ENCODE results near the gene LUZP2.

Gene LUZP2

DNA sequence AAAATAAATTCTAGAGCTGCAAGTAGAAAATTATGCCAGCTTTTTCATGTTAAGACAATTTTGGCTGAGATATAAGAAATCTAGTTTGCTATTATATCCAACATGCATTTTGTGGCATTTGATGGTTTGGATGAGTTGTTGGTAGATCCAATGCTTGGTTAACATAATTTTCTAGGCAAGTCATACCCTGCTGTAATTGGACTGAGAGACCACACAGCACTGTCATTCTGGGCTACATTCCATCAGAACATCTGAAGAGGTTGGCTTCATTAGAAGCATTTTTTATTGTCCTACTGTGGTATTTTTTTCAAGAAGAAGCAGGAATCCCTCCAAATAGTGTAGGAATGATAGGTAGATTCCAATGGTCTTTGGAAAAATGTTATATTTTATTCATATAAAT is 561.0 kb downstream of the LUZP2 start:
- no peak for DNase-seq (ENCODE audit: low read depth, low spot score)
- TF ChIP-seq, protein P1, sequence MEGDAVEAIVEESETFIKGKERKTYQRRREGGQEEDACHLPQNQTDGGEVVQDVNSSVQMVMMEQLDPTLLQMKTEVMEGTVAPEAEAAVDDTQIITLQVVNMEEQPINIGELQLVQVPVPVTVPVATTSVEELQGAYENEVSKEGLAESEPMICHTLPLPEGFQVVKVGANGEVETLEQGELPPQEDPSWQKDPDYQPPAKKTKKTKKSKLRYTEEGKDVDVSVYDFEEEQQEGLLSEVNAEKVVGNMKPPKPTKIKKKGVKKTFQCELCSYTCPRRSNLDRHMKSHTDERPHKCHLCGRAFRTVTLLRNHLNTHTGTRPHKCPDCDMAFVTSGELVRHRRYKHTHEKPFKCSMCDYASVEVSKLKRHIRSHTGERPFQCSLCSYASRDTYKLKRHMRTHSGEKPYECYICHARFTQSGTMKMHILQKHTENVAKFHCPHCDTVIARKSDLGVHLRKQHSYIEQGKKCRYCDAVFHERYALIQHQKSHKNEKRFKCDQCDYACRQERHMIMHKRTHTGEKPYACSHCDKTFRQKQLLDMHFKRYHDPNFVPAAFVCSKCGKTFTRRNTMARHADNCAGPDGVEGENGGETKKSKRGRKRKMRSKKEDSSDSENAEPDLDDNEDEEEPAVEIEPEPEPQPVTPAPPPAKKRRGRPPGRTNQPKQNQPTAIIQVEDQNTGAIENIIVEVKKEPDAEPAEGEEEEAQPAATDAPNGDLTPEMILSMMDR (IDR thresholded peaks at IDR 0.05; ENCODE audit: insufficient read depth, low read length, missing control alignments) = no peak
- CTCF ChIA-PET = interaction anchor here (0.6 kb wide), 1 partner anchor 676 kb away, joined by 3 read pairs; no protein-coding TSS in a partner anchor
- no peak overlapping the region for H3K4me3 ChIP-seq (ENCODE audit: low read depth, low read length)
- POLR2A ChIA-PET = no interaction called here

DNA sequence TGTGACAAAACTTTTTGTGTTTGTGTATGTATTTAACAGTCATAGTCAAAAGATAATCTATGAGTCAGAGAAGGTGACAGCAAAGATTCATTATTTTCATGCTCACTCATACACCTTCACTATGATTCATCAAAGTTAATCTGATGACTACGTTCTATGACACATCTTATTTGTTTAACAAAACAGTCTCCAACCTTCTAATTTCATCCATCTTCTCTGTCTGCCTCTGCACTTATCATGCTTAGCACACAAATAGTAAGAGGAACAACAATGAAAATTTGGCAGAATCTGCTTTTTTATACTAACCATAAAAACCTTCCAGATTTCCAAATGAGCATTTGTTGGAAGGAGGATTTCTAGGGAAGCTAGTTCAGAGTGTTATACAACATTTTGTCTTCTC is 568.9 kb downstream of the LUZP2 start:
- TF ChIP-seq, protein P1 (IDR thresholded peaks at IDR 0.05; ENCODE audit: insufficient read depth, low read length, missing control alignments) = no peak
- CTCF ChIA-PET = no interaction called here
- DNase-seq (ENCODE audit: low read depth, low spot score) = no peak
- H3K4me3 ChIP-seq (ENCODE audit: low read depth, low read length) = no peak overlapping the region
- POLR2A ChIA-PET = no interaction called here

DNA sequence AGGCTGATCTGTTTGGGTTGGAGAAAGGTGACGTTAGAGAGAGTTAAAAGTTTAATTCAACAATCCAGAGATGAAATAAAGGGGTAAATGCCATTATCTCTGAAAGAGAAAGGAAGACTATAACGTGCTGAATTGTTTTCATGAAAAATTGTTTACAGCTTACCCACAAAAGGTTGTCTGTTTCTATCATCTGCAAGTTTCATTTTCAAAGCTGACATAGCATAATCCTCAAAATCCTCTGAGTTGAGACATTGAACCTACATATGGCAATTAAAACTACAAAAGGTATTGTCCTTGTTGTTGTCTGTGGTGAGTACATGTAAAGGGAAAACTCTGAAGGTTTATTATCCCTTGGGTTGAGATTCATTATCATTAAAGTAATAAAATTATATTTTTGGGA is 569.9 kb downstream of the LUZP2 start:
- DNase-seq (ENCODE audit: low read depth, low spot score) = no peak
- no peak overlapping the region for H3K4me3 ChIP-seq (ENCODE audit: low read depth, low read length)
- POLR2A ChIA-PET = no interaction called here
- CTCF ChIA-PET = no interaction called here
- TF ChIP-seq, protein P1 (IDR thresholded peaks at IDR 0.05; ENCODE audit: insufficient read depth, low read length, missing control alignments) = no peak

DNA sequence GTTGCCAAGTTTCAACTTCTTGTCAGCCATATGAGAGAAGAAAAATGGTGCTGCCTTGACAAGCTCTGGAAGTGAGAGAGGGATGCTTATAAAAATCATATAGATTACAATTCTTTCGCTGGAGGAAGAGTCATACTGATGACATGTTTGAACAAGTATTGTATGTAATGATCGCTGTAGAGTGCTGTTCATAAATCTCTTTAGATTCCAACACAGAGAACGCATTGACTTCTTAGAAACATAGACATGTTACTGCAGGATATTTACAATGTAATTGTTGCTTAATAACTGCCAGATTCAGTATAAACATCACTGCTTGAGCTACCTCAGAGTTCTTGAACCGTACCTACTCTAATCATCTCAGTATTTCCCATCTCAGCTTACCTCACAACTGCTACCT is 571.6 kb downstream of the LUZP2 start:
- no peak for DNase-seq (ENCODE audit: low read depth, low spot score)
- H3K4me3 ChIP-seq (ENCODE audit: low read depth, low read length) = no peak overlapping the region
- ChIA-PET POLR2A (no interaction called here), CTCF (no interaction called here)
- TF ChIP-seq, protein P1 (IDR thresholded peaks at IDR 0.05; ENCODE audit: insufficient read depth, low read length, missing control alignments) = no peak

DNA sequence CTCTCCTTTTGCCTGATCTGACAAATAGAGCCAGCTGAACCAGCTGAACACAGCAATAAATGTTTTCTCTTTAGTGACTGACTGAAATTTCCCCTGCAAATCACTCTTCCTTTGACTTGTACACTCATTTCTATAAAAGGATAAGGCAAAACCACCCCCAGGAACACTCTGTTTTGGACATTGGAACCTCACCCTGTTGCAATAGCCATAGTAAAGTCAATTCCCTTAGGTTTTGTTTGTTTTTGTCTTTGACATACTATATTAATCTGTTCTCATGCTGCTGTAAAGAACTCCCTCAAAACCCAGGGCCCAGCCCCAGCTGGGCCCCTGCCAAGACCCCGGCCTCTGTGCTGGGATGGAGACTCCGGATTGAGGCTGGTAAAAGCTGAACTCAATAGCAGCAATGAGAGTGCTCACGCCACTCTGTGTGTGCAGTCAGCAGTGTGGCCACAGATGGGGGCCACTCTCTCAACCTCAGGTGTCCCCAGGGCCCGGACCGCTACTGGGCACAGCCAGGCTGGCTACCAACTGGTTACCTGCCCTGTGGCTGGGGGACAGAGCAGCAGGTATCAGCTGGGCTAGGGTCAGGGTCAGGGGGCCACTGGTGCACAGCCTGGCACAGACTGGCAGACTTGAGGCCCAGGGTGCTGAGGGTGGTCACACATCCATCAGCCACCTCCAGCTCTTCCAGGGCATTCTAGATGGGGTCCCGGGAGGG is 597.4 kb downstream of the LUZP2 start:
- DNase-seq (ENCODE audit: low read depth, low spot score) = no peak

DNA sequence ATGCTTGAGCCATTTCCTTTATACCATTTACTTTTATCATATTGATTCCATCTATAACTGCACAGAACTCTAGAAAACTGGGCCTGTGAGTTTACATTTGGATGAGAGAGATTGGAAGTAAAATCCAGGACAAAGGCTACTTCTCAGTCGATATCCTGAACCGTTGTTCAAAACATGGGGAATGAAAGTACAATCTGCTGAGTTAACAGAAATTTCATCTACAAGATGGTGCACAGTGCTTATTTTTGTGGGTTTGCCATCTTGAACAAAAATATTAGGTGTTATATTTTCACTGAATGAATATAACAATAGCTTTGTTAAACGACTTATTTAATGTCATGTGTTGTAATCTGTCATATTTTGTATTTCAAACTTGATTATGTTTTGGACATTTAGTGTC is 622.6 kb downstream of the LUZP2 start:
- no peak overlapping the region for H3K4me3 ChIP-seq (ENCODE audit: low read depth, low read length)
- ChIA-PET CTCF (no interaction called here), POLR2A (no interaction called here)
- no peak for DNase-seq (ENCODE audit: low read depth, low spot score)
- TF ChIP-seq, protein P1 (IDR thresholded peaks at IDR 0.05; ENCODE audit: insufficient read depth, low read length, missing control alignments) = no peak

More for the DNA sequence above, 597.4 kb downstream of the LUZP2 start:
- POLR2A ChIA-PET = no interaction called here
- TF ChIP-seq, protein P1 (IDR thresholded peaks at IDR 0.05; ENCODE audit: insufficient read depth, low read length, missing control alignments) = no peak
- no peak overlapping the region for H3K4me3 ChIP-seq (ENCODE audit: low read depth, low read length)
- CTCF ChIA-PET = no interaction called here

All from AG04449 (cell line).